Measurements from ENCODE around the gene SUN5. TPM values are rescaled to one million over a fixed set of nuclear protein-coding genes. Genes with fewer than 3 reads are reported as not detected.

Gene SUN5
- polyA plus RNA-seq, 6 donors from 2014 or later: not detected

DNA sequence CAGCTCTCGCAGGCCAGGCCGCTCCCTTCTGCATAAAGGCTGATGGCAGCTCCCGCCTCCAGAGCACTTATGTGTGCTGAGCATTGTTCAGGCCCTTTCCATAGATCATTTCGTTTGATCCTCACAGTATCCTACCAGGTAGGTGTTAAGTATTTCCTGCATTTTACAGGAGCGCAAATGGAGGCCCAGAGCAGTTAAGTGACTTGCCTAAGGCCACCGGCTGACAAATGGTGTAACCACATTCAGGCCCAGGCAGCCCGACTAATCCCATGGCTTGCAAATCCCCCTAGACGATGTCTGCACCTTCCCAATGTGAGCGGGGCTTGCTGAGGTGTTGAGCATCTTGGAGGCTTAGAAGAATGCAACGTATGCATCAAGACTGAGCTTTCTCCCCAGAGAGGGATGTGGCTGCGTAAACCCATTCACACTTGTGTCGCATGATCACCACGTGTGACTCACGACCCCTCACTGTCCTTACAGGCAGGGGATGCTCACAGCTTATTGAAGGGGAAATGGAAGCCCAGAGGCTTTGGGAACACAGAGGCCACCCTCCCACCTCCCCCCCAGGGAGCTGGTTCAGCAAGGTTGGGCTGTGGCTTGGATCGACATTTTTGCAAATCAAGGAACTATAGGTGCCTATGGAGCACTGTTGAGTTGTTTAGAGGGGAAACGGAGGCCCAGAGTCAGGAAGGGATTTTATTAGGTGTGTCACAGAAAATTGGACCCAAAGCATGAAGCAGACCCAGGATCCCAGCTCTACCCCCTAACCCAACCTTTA, 10.3 kb upstream of the SUN5 start:
- peaks cover 0 to 4% (median 2%) of the 10 kb centered on the region in 3 donors for H3K4me1 Mint-ChIP-seq
- no peak for ATAC-seq (ENCODE audit: low read depth in 2 of 2)
- no peak overlapping the region for H3K4me3 Mint-ChIP-seq
- peaks cover 0 to 2% (median 0%) of the 10 kb centered on the region in 7 donors for H3K9me3 Mint-ChIP-seq
- no peaks in the 10 kb centered on the region for H3K36me3 Mint-ChIP-seq
- DNase-seq: no peak
- no peak overlapping the region for H3K27ac Mint-ChIP-seq
- H3K27me3 Mint-ChIP-seq: peaks cover 0 to 14% (median 8%) of the 10 kb centered on the region in 3 donors

DNA sequence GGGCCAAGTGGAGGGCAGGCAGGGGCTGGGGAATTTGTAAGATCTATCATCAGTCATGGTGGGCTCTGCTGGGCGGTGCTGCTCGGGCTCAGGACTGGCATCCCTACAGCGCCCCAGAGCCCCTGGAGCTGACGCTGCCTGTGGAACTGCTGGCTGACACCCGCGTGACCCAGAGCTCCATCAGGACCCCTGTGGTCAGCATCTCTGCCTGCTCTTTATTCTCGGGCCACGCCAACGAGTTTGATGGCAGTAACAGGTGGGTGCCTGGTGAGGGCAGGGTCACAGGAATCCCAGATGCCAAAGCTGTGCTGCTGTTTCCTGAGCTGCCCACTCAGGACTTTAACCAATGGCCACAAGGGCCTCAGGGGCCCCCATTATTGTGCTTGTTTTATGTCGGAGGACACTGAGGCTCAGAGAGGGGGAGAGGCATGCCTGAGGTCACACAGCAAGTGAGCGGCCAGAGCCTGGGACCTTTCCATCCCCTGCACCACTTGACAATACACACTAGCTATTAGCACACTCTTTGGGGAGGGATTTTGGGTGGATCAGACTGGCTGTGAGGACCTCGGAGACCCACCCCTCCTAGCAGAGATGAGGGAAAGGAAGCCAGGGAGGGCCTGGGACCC, 9.6 kb upstream of the SUN5 start:
- Mint-ChIP-seq H3K4me1 (peaks cover 0 to 4% (median 2%) of the 10 kb centered on the region in 3 donors), H3K27me3 (peaks cover 0 to 14% (median 8%) of the 10 kb centered on the region in 3 donors), H3K36me3 (no peaks in the 10 kb centered on the region), H3K4me3 (no peak overlapping the region), H3K9me3 (peaks cover 0 to 2% (median 0%) of the 10 kb centered on the region in 7 donors), H3K27ac (no peak overlapping the region)
- no peak for DNase-seq
- no peak for ATAC-seq (ENCODE audit: low read depth in 2 of 2)

DNA sequence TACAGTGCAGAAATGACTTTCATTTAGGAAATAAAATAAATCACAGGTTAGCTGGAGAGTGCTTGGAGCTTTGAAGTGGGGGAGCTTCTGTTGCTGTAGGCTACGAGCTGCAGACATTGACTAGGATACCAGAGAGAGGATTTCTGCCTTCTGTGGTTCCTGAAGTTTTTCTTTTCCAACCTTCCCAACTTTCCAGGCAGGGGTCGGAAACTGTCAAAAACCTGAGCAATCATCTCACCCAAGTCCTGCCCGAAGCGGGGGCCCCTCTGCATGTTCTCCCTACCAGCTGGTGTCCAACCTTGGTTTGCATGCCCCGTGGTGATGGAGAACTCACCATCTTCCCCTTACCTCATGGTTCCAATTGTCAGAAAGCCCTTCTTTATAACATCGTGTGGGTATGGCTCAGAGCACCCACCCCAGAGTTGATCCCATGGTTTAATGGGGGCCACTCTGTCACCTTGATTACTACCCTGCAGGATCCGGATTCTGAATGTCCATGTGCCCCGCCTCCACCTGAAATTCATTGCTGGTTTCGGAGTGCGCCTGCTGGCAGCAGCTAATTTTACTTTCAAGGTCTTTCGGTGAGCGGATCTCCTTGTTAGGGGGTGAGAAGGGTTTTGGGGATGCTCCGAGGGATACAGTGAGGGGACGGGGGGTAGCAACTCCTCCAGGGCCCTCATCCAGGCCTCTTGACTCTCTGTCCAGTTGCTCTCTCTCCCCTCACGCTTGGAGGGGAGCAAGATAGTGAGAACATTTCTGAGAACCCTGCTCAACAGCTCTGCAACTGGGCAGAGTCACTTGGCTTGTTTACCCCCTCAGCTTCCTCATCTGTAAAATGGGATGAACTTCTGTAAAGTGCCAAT, 8.3 kb upstream of the SUN5 start:
- Mint-ChIP-seq H3K9me3 (peaks cover 0 to 2% (median 0%) of the 10 kb centered on the region in 7 donors), H3K4me1 (peaks cover 0 to 4% (median 2%) of the 10 kb centered on the region in 3 donors), H3K36me3 (no peaks in the 10 kb centered on the region), H3K27me3 (peaks cover 0 to 14% (median 8%) of the 10 kb centered on the region in 3 donors), H3K27ac (no peak overlapping the region), H3K4me3 (no peak overlapping the region)
- ATAC-seq (ENCODE audit: low read depth in 2 of 2): no peak
- no peak for DNase-seq

DNA sequence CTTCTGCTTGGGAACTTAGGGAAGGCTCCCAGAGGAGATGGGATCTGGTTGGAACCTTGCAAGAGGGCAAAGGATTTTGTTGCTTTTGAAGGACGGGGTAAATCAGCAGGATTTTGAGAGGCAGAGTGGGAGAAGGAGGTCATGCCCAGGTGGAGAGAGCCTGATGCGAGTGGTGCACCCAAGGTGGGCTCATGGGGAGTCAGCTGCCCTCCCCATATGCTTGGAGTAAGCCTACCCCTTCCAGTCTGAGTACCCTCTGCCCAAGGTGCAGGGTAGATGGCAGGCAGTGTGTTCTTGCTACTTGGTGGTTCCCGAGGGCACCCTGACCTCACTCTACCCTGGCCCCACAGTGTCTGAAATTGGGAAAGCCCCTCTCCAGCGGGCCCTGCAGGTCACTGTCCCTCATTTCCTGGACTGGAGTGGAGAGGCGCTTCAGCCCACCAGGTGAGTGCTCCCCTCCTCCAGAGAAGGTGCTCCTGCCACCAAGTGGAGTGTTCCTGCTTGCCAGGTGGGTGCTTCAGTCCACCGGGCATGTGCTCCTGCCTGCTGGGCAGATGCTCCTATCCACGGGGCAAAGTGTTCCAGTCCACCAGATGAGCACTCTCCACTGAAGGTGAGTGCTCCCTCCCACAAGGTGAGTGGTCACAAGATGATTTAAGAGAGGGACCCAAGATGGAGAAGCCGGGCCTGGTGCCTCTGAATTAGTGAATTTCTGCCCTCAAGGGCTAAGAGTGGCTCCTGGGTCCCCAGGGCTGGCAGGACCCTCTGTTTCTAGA, 6.6 kb upstream of the SUN5 start:
- H3K4me3 Mint-ChIP-seq: no peak overlapping the region
- H3K27ac Mint-ChIP-seq: peak overlapping the region in 1 of 6 donors; percentile 56
- no peaks in the 10 kb centered on the region for H3K36me3 Mint-ChIP-seq
- no peak for DNase-seq
- no peaks in the 10 kb centered on the region for H3K9me3 Mint-ChIP-seq
- H3K4me1 Mint-ChIP-seq: peaks cover 0 to 2% (median 0%) of the 10 kb centered on the region in 3 donors
- peaks cover 0 to 4% (median 0%) of the 10 kb centered on the region in 3 donors for H3K27me3 Mint-ChIP-seq
- ATAC-seq (ENCODE audit: low read depth in 2 of 2): no peak

DNA sequence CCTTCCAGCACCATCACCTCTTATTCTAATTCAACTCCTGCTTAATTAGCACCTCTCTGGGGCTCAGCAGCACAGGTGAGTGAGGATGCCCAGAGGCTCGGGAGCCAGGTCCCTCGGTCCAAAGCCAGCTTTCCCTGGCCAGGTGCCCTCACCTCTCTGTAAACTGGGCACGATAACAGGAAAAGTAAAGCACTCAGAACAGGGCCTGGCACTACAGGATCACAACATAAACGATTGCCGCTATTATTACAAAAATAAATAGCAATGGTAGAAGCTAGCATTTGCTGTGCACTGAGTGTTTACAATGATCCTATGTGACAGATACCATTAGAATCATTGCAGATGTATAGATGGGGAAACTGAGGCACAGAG, 5.9 kb upstream of the SUN5 start:
- Mint-ChIP-seq H3K4me1 (no peaks in the 10 kb centered on the region), H3K36me3 (peaks cover 3 to 6% of the 10 kb centered on the region in 2 donors), H3K9me3 (peaks cover 0 to 6% (median 3%) of the 10 kb centered on the region in 7 donors), H3K27me3 (peaks cover 0 to 4% (median 0%) of the 10 kb centered on the region in 3 donors), H3K27ac (no peak overlapping the region), H3K4me3 (no peak overlapping the region)
- ATAC-seq (ENCODE audit: low read depth in 2 of 2) (no peak), DNase-seq (no peak)

DNA sequence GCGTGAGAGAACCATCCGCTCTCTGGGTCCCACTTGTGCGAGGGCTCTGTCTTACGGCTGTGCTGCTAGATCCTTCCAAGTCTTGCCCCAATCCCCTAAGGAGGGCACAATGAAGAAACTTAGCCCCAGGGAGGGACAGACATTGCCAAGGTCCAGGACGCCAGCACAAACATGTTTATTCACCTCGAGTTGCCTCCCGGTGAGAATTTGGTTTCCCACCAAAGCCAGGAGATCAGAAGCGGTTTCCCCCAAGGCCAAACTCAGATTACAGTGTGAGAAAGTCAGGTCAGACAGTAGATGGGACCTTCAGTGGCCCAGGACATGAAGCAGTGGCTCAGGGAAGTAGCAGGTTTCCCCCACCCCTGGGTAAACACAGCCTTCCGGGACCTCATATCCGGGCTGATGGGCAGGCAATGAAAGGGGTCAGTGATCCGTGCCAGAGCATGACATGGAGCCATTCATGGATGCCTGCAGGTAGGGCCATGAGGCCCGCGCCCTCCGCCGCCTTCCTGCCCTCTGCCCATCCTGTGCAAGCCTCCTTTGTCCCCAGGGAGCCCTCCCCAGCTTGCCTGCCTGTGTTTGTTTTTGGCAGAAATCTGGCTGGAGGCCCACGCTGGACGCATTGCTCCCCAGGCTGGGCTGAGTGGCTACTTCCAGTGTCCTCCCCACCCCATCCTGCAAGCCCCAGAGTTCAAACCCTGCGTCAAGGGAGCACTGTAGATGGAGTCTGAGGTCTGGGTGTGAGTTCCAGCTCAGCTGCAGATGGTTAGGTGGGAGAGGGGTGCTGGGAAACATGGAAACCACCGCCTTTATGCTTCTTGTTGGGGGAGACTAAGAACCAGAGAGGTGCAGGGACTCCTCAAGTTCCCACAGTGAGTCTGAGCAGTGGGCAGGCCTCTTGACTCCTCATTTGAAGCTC, 5.2 kb upstream of the SUN5 start:
- Mint-ChIP-seq H3K4me1 (no peaks in the 10 kb centered on the region), H3K27me3 (peaks cover 0 to 4% (median 0%) of the 10 kb centered on the region in 3 donors), H3K27ac (peak overlapping the region in 3 of 6 donors; percentile 58 to 77 (median 68)), H3K4me3 (no peak overlapping the region), H3K9me3 (peaks cover 0 to 11% (median 3%) of the 10 kb centered on the region in 7 donors), H3K36me3 (peaks cover 4 to 9% of the 10 kb centered on the region in 2 donors)
- DNase-seq: no peak
- peak in 1 of 2 donors; percentile 32 for ATAC-seq (ENCODE audit: low read depth in 2 of 2)

DNA sequence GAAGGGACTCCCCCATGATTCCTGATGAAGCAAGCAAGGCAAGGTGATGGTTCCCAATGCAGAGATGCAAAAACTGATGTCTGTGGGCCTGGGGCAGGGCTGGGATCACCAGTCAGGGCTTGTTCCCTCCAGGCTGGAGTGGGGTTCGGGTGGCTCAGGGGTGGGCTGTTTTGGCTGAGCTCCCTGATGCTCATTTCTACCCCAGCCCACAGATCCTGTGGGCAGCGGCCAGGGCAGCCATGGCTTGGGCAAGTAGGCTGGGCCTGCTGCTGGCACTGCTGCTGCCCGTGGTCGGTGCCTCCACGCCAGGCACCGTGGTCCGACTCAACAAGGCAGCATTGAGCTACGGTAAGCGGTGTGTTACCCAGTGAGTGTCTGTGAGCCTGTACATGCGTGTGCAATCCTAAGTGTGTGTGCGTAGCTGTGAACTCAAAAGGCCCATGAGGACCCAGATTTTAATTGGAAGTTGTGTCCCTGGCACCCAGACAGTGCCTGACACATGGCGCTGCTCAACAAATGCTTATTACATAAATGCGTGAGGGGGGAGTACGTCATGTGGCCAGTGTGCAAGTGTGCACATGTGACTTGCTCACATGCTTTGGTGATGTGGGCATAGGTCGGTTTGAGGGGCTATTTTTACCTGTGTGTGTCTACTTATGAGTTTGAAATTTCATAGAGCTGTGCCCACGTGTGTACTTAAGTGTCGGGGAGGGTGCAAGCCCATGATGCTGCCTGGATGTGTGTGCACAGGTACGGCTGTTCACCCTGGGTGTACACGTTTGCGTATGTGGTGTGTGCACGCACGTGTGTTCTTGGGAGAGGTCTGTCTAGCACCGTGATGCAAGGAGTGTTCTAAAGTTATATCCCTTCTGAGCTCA, 4.3 kb upstream of the SUN5 start:
- Mint-ChIP-seq H3K9me3 (peaks cover 2 to 11% (median 3%) of the 10 kb centered on the region in 7 donors), H3K27me3 (peaks cover 0 to 2% (median 0%) of the 10 kb centered on the region in 3 donors), H3K4me1 (no peaks in the 10 kb centered on the region), H3K4me3 (no peak overlapping the region), H3K27ac (peak overlapping the region in 2 of 6 donors; percentile 58 to 77), H3K36me3 (peaks cover 4 to 9% of the 10 kb centered on the region in 2 donors)
- ATAC-seq (ENCODE audit: low read depth in 2 of 2) (no peak), DNase-seq (no peak)

DNA sequence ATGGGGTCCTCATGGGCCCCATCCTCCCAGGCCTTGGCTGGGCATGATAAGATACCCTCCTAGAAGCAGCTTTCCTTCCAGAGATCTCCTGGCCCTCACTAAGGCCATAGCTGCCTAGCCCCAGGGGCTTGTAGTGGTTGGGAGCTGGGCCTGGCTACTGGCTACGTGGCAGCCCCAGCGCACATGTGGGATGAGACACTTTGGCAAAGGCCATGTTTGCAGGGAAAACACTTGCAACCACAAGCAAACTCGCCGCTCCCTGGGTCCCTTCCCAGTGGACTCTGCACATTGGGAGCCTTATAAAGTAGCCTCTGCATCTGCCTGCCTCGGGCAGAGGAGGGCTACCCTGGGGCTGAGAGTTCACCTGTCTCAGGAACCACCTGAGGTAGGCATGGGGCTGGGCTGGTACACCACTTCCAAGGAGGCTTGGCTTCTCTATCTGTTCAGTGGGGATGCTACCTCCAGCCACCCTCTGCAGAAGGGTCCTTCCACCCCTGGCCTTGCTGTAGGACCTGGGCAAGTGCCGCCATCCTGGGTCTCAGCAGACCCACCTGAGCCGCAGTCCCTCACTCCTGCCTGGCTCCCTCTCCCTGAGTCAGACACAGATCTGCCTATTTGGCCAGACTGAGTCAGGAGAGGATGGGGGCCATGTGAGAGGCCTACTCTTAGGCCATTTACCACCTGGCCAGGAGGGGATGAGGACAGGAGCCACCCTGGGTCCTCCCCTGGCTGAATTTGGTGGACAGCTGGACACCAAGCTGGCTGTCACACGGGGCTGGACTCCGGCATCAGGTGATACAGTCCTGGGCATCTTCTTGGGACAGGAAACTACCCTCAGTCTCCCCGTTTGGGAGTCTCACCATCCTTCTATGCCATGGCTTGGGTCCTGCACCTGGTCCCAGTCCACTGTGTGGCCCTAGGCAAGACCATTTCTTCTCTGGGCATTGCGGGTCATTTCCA, 3.4 kb upstream of the SUN5 start, which contains the start of gene BPIFB2:
Gene BPIFB2 (plus strand): TSS at position 329 of the 960 bp plus-strand sequence. CDS start 871 bp downstream, outside the sequence.
- DNase-seq (no peak), ATAC-seq (ENCODE audit: low read depth in 2 of 2) (no peak)
- Mint-ChIP-seq H3K27me3 (no peaks in the 10 kb centered on the region), H3K27ac (peak within 1 kb of the TSS in 1 of 6 donors; percentile 53), H3K36me3 (peaks cover 4 to 9% of the 10 kb centered on the region in 2 donors), H3K4me1 (no peaks in the 10 kb centered on the region), H3K4me3 (no peak within 1 kb of the TSS), H3K9me3 (peaks cover 2 to 11% (median 3%) of the 10 kb centered on the region in 7 donors)

DNA sequence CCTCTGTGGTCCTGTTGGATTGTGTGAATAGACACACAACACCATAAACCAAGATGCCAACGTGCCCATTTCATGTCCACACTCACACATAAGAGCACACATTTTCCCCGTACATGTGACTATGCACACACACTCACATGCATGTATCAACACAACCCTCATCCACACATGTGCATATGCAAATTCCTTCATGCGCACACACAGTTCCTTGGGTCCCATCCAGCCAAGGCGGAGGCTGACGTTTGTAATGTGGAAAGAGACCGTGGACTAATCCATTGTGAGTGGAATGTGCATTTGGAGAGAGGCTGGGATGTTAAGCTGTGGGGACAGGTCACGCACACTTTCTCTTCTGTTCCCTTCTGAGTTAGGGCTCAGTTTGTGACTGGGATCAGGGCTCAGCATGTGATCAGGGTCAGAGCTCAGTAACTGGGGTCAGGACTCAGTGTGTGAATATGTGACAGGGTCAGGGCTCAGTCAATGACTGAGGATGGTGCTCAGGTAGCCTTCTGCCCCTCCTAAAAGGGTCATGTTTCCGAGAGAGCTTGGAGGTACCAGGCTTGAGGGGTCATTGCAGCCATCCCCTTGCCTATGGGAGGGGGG, 2.6 kb upstream of the SUN5 start:
- Mint-ChIP-seq H3K4me1 (no peaks in the 10 kb centered on the region), H3K27me3 (no peaks in the 10 kb centered on the region), H3K27ac (no peak overlapping the region), H3K9me3 (peaks cover 2 to 11% (median 3%) of the 10 kb centered on the region in 7 donors), H3K4me3 (no peak overlapping the region), H3K36me3 (peaks cover 4 to 9% of the 10 kb centered on the region in 2 donors)
- DNase-seq (no peak), ATAC-seq (ENCODE audit: low read depth in 2 of 2) (no peak)

Data from naive B cell (primary cell).